ENCODE measurements around the gene FNDC7. TPM values are rescaled to one million over a fixed set of nuclear protein-coding genes. Genes with fewer than 3 reads are reported as not detected.
"Not testable (repeated sequence)": the region's sequence is repeated elsewhere in the genome, so short reads cannot be mapped to it uniquely, and the experiment has no call there.

The FNDC7 gene
- polyA plus RNA-seq, 4 donors = 0.05 TPM; not detected in 3

DNA sequence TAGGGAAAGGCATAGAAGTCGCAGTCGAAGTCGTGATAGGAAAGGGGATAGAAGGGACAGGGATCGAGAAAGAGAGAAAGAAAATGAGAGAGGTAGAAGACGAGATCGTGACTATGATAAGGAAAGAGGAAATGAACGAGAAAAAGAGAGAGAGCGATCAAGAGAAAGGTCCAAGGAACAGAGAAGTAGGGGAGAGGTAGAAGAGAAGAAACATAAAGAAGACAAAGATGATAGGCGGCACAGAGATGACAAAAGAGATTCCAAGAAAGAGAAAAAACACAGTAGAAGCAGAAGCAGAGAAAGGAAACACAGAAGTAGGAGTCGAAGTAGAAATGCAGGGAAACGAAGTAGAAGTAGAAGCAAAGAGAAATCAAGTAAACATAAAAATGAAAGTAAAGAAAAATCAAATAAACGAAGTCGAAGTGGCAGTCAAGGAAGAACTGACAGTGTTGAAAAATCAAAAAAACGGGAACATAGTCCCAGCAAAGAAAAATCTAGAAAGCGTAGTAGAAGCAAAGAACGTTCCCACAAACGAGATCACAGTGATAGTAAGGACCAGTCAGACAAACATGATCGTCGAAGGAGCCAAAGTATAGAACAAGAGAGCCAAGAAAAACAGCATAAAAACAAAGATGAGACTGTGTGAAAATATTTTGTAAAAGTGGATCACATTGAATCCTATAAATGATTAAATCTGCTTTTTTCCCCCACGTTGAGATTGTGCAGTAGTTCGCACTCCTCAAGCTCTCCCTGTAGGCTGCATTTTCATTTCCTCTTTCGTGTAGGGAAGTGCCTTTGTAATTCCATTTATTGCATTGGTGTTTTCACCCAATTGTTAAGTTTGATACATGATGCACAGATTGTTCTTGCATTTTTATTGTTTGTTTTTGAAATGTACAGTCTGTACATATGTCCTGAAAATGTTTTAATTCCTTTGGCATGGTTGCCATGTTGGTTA lies 13.1 kb upstream of the FNDC7 start:
- no peak for DNase-seq (ENCODE audit: low read depth in 4 of 4, low spot score in 3 of 4)

DNA sequence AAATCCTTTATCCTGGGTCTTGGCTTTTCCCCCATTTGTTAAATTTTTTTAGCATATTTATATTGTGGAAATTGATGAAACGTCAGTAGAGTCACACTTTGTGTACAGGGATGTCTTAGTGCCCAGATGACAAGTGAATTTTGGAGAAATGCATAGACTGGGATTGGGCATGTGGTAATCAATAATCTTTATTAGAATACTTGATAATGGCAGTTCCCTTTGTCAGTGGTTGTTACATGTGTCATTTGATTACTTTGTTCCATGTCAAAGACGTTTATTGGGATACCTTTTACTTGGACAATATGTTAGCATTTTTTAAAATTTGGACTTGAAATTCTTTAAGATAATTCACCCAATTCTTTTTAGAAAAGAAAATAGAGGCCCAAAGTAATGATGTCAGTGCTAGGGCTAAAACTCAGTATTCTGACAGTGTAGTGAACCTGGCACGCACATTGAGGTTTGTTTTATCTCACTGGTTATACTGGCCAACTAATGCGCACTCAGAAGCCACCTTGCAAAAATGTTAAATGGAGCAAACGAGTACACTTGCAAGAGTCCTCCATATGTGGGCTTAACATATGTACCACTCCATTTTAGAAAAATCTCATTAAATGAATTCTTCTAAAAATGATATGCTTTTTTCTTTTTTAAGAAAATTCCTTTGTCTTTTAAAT lies 11.4 kb upstream of the FNDC7 start:
- no peak for DNase-seq (ENCODE audit: low read depth in 4 of 4, low spot score in 3 of 4)

DNA sequence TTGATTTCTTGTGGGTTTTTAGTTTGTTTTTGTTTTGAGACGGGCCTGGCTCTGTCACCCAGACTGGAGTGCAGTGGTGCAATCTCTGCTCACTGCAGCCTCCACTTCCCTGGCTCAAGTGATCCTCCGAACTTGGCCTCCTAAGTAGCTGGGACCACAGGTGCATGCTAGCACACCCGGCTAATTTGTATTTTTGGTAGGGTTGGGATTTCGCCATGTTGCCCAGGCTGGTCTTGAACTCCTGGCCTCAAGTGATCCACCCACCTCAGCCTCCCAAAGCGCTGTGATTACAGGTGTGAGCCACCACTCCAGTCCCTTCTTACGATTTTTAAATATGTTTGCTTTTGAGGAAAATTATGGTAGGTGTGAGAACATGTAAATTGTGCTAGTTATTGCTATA lies 10.6 kb upstream of the FNDC7 start:
- not testable (repeated sequence) for DNase-seq (ENCODE audit: low read depth in 4 of 4, low spot score in 3 of 4)

DNA sequence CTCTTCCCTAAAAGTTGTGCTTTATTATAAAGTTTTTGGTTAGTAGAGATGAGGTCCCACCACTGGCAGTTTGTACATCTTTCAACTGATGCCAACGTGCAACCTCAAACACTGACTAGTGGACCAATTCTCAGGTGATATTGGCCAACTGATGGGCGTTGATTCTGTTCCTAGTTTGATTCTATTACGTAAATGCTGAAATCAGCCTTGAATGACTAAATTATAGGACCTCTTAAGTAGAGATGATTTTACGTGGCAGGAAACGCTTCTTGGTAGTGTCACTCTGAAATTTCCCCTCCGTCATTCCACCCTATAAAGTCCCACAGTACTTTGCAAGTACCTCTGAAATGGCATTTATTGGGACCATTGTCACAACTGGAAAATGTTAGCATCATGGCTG lies 8.8 kb upstream of the FNDC7 start:
- DNase-seq (ENCODE audit: low read depth in 4 of 4, low spot score in 3 of 4) = no peak

DNA sequence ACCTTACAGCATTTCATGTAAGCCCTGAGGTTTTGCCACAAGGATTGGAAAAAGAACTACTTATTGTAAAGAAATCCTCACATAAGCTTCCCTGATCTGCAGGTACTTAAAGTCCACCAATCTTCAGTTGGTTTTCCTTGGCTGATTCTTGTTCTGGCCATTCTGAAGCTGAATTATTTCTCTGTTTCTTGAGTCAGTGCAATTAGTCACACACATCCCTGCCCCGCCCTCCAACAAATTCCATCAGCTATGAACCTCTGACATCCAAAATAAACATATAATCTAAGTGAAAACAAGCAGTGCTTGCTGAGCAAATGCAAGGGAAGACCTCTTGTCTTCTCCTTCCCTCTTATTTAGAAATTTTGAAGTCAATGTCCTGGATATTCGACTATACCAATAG lies 8.2 kb upstream of the FNDC7 start:
- no peak for DNase-seq (ENCODE audit: low read depth in 4 of 4, low spot score in 3 of 4)

DNA sequence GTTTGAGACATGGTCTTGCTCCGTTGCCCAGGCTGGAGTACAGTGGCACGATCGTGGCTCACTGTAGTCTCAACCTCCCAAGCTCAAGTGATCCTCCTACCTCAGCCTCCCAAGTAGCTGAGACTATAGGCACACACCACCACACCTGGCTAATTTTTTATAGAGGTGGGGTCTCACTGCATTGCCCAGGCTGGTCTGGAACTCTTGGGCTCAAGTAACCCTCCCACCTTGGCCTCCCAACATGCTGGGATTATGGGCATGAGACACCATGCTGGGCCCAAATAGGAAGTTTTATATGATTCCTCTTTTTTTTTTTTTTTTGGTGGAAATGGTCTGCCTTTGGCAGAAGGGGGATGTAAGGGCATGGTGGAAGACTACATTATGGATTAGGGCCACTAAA lies 6.1 kb upstream of the FNDC7 start:
- DNase-seq (ENCODE audit: low read depth in 4 of 4, low spot score in 3 of 4) = no peak

DNA sequence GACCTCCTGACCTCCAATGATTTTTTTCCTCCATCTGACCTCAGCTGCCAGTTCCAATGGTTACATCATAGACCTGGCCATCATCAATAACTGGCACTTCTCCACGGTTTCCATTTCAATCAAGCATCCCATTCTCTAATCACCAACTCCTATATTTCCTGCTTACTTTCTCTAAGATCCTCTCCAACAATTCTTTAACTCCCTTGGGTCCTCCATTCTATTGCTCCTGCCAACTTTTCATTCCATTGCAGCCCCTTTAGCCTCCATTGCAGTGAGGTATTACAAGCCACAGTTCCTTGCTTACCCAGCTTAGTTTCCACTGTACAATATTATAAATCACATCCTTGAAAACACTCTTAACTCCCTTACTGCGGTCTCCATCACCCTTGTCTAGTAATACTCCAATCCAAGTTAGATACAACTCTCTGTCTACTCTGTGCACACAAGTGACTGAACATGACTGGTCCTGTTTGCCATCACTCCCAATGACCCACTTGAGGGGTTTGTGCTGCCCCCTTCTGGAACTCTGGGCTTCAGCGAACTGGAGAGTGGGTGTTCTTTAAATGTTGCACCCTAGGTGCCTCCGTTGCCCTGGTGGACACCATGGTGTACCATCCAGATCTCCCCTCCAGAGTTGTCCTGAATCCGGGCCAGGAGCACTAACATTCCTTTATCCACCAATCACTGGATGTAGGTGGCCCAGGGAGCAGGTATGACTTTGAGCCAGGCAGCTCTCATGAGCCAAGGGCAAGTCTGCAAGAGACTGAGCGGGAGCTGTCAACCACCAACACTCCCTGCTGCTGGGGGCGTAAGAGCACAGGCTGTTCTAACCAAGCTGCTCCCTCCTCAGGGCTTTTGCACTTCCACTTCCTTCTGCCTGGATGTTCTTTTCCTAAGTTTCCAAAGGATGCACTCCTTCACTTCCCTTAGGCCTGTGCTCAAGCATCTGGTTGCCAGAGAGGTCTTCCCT lies 3.7 kb upstream of the FNDC7 start:
- no peak for DNase-seq (ENCODE audit: low read depth in 4 of 4, low spot score in 3 of 4)

DNA sequence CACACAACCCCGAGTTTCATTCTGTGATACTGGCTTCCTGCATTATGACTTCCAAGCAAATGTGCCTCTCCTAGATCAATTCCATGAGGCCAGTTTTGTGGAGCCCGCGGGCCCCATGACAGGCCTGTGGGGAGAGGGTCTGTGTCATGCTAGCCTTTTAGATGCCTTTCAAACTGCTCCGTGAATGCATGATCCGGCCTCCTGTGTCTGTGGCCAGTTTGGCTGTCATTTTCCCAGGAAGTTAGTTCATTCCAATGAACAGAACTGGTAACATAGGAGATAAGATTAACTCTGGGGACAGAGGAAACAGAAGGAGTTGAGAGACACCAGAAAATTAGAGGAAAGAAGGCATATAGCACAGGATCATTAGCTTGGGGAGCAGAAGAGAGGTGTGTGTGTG lies 3.2 kb downstream of the FNDC7 start:
- DNase-seq (ENCODE audit: low read depth in 4 of 4, low spot score in 3 of 4) = no peak

DNA sequence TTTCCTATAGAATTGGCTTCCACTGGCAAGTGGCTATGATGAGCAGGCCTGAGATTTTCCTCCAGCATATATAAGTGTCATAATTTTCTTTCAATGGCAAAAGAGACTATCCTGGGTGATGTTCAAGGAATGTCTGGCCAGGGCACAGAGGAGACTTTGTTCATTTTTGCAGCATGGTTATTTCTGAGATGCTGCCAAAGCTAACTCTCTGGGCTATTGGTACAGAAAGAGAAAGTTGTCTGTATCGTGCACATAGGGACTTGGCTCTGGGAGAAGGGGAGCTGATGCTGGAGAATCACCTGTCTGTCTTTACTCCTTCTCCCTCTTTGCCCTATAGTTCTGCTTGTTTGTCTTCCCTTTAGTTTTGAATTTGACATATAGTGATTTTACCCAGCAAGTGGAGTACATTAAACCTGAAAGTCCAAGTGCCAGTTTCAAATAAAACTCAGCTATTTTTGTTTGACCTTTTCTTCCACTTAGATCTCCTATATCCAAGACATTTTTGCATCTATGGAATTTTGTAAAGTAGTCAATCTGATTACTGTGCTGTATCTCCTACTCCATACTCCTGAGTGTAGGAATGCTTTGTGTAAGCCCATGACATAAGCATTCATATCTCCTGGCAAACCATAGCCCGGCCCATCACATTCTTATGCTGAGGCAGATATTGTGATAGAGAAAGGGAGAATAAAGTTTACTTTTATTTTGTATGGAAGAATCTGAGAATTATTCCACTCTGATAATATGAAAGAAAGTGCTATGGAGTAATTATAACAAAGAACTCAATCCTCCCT lies 3.9 kb downstream of the FNDC7 start:
- DNase-seq (ENCODE audit: low read depth in 4 of 4, low spot score in 3 of 4) = no peak

DNA sequence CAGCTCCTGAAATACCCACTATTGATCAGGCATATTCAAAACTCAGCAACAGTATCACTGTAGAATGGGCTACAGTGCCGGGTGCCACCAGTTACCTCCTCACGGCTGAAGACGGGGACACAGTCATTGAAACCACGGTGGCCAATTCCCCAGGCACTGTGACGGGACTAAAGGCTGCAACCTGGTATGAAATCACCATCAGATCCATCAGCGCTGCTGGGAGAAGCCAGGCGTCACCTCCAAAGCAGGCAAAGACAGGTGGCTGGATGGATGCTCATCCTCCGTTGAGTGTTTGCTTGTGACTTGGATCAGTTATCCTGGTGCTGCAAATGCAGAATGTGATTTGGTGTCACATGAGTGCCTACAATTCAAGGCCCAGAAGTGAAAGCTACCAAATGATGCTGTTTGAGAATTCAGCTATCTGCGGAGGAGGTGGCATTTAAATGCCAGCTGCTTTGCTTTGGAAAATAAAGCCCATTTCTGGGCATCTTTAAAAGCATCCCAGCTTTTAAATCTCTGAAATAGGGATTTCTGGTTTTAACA lies 5.1 kb downstream of the FNDC7 start:
- no peak for DNase-seq (ENCODE audit: low read depth in 4 of 4, low spot score in 3 of 4)

DNA sequence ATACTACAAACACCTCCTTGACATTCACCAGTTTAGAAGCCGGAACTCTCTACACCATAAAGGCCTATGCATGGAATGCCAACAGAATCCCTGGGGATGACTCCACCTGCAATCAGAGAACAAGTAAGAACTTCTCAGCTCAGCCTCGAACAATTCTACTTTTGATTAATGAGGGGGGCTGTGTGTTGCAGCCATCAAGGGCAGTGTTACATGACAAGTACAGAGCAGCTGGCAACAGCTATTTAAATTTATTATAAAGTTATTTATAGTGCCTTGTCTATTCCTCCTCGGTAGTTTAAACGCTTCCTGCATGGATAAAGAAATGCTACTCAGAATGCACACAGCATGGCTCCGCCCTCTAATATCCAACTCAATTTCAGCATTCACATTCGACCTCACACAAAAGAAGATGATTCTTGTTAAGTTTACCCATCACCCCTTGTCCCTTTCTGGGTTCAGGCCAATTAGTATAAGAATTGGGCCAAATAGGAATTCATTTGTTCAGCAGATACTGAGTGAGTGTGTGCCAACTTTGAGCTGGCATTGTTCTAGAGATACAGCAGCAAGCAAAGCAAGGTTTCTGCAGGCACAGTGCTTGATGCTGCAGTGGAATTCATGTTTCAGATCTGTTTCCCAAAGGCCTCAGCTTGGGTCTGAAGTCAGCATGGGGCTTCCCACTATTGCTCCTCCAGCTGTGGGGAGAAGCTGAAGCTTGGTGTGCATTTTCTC lies 6.4 kb downstream of the FNDC7 start:
- no peak for DNase-seq (ENCODE audit: low read depth in 4 of 4, low spot score in 3 of 4)

DNA sequence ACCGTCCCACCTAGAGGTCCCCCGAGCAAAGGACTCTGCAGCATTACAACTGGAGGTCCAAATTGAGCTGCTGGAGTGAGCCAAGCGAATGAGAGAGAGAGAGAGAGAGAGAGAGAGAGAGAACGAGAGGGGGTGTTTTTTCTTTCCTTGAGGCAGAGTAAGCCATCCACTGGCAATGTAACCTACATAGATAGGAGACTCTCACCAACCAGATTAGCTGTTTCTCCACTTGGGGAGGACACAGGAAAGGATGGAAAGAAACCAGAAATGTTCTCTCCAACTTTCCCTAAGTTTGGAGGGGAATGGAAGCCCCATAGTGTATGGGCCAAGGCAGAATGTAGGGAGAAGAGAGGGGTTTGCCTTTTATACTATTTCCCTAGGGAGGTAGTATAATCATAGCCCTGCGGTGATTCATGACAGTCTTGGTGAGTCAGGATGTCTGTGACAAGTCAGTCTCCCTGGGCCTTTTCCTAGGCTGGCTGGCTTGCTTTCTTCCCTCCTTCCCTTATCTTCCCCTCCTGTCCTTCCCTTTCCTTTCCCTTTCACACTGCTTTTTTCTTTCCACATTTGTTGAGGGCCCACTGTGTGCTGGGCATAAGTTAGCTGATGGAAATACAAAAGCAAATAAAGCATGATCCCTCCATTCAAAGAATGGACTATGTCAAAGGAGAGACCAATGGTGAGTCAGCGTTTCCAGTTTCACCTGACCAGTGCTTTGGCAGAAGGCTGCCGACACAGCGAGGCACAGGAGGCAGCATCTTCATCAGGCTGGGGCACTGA lies 7.1 kb downstream of the FNDC7 start:
- no peak for DNase-seq (ENCODE audit: low read depth in 4 of 4, low spot score in 3 of 4)

DNA sequence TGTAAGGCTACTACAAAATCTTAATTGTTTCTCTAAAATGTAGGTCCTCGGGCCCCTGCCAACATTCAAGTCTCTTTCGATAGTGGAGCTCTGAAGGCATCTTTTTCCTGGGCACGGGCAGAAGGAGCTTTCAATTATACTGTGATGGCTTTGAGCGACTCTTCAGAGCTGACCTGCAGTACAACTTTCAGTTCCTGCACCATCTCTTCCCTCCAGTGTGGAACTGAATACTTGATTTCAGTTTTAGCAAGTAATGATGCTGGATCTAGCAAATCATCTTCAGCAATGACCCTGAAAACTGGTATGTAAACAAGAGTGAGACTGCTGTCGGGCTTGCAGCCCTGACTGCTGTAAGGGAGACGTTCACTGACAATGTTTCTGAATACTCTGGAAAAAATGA lies 9.6 kb downstream of the FNDC7 start:
- no peak for DNase-seq (ENCODE audit: low read depth in 4 of 4, low spot score in 3 of 4)

DNA sequence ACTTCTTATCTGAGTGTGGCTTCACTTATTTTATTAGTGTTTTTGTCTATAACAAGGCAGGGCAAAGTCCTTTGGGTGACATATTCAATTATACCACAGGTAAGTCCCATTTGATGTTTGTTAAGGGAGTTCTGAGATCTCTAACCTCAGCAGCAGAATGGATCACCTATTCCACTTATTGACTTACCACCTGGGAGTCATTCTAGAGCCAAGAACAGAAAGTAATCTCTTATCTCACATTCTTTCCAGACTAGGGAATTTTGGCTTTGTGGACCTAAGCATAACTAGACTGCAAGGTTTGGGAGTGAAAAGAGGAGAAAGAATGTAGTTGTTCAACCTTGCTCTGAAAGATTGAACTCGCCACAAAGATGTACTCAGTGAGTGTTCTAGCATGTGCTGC lies 13.2 kb downstream of the FNDC7 start:
- no peak for DNase-seq (ENCODE audit: low read depth in 4 of 4, low spot score in 3 of 4)

DNA sequence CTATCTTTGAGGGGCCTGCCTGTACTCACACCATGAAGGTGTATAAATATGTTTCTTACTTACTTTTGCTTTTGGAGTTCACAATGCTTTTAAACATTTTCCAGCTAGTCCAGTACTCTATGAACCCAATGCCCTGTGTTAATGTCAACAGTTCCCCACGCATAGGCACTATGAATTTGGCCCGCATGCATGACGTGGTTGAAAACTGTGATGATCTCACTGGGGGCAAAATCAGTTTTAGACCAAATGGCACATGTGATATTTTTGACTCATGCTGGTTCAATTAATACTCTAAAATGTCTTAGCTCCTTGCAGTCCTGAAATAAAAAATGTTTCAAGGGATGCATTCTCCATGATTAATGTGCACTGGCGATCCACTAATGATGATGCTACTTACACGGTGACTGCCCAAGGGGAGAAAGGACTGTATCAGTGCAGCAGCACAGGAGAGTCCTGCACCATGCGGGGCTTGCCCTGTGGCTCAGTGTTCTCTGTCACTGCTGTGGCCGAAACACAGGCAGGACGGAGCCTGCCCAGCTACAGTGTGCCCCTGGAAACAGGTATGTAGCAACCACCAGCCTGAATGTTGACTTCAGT lies 15.7 kb downstream of the FNDC7 start:
- DNase-seq (ENCODE audit: low read depth in 4 of 4, low spot score in 3 of 4) = no peak

DNA sequence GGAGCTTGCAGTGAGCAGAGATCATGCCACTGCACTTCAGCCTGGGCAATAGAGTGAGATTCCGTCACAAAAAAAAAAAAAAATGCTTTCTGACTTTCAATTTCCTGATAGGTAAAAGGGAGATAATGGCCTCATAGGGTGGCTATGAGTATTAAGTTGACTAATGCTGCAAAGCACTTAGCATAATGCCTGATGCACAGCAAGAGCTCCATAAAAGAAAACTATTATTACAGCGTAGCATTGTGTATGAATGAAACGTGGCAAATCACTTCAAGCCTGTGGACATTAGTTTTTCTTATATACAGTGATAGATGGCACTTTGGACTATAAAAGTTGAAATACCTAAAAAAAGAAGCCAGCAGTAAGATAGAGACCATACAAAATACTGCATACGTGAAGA lies 16.8 kb downstream of the FNDC7 start:
- DNase-seq (ENCODE audit: low read depth in 4 of 4, low spot score in 3 of 4) = no peak

DNA sequence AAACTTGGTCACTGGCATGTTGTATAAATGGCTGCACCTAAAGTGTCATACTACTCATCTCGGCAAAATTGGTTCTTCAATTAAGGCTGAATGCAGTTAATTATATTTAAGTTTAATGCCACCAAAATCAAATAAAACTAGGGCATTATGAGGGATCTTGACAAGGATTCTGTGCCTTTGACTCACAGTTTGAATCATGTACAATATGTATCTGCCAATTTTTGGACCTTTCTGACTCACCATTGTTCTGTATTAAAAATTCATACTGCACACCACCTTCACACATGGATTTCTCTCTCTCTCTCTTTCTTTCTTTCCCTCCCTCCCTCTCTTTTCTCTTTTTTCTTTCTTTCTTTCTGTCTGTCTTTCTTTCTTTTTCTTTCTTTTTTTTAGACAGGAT lies 19.7 kb downstream of the FNDC7 start:
- no peak for DNase-seq (ENCODE audit: low read depth in 4 of 4, low spot score in 3 of 4)

Measured in left renal pelvis (tissue), 4 donors.